Activated CD8-positive, alpha-beta memory T cell treated with anti-CD3 and anti-CD28 coated beads for 4 hours (primary cell): ENCODE results near the gene GABRB1.

Experiments used
- DNase-seq, 2 donors: peaks; one replicate each; pipeline ENCODE4 v3.0.0-alpha.2; 2020; ENCODE audit warnings: low read depth in 2 of 2

The GABRB1 gene

GRCh38 chr4:47213106-47213505 lies 181.7 kb downstream of the GABRB1 start:
- no peak for DNase-seq

GRCh38 chr4:47213539-47213938 lies 182.2 kb downstream of the GABRB1 start:
- DNase-seq = no peak

DNA sequence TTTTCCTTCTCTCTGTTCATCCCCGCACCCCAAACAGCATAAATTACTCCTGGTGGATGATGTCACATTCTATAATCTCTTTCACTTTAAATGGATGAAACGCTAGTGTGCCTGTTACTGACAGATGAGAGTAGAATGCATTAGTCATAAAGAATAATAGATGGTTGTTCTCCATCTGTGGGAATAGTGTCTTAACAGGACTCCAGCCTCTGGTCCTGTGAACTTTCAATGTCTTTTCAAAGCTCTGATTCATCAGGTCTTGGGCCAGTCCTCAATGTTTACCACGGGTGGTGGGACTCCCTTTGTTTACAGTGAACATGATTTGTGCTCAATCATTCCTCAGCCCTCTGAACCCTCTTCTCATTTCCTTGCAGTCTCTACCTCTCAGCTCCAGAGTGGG lies 182.6 kb downstream of the GABRB1 start:
- DNase-seq = no peak

DNA sequence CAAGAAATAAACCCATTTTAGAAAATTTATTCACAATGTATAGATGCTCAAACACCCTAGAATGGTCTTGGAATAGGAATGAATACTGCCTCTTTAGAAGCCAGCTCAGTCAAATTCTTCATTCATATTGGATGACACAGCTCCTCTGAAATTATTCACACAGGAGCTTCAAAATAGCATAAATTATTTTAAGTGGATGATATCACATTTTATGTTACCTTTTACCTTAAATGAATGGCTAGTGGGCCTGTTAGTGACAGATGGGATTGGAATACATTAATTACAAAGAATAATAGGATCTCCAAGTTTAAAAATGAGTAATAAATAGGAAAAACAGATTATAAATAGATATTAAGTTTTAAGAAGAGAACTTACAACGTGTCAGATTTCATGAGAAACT lies 184.4 kb downstream of the GABRB1 start:
- no peak for DNase-seq

- no peak for DNase-seq
Observed at GRCh38 chr4:47217291-47217690, 185.9 kb downstream of the GABRB1 start.

DNA sequence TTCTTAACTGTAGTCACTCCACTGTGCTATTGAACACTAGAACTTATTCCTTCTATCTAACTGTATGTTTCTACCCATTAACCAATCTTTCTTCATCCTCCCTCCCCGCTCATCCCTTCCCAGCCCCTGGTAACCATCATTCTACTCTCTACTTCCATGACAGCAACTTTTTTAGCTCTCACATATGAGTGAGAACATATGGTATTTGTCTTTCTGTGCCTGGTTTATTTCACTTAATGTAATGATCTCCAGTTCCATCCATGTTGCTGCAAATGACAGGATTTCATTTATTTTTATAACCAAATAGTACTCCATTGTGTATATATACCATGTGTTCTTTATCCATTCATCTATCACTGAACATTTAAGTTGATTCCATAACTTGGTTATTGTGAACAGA lies 186.5 kb downstream of the GABRB1 start:
- DNase-seq = no peak

- DNase-seq = no peak
Observed at GRCh38 chr4:47218631-47219030, 187.3 kb downstream of the GABRB1 start.

- DNase-seq = no peak
Observed at GRCh38 chr4:47219586-47219985, 188.2 kb downstream of the GABRB1 start.

GRCh38 chr4:47221721-47222120 lies 190.4 kb downstream of the GABRB1 start:
- no peak for DNase-seq

- DNase-seq = no peak
Observed at GRCh38 chr4:47222276-47222675, 190.9 kb downstream of the GABRB1 start.

GRCh38 chr4:47224361-47224760 lies 193.0 kb downstream of the GABRB1 start:
- DNase-seq = no peak

- DNase-seq = no peak
Observed at GRCh38 chr4:47235721-47236120, 204.4 kb downstream of the GABRB1 start.

- DNase-seq = no peak
Observed at GRCh38 chr4:47238667-47239066, 207.3 kb downstream of the GABRB1 start.

- DNase-seq = no peak
Observed at GRCh38 chr4:47239649-47240048, 208.3 kb downstream of the GABRB1 start.

- DNase-seq = no peak
Observed at GRCh38 chr4:47251348-47252135, 220.2 kb downstream of the GABRB1 start.

- DNase-seq = no peak
Observed at GRCh38 chr4:47263721-47264120, 232.4 kb downstream of the GABRB1 start.

DNA sequence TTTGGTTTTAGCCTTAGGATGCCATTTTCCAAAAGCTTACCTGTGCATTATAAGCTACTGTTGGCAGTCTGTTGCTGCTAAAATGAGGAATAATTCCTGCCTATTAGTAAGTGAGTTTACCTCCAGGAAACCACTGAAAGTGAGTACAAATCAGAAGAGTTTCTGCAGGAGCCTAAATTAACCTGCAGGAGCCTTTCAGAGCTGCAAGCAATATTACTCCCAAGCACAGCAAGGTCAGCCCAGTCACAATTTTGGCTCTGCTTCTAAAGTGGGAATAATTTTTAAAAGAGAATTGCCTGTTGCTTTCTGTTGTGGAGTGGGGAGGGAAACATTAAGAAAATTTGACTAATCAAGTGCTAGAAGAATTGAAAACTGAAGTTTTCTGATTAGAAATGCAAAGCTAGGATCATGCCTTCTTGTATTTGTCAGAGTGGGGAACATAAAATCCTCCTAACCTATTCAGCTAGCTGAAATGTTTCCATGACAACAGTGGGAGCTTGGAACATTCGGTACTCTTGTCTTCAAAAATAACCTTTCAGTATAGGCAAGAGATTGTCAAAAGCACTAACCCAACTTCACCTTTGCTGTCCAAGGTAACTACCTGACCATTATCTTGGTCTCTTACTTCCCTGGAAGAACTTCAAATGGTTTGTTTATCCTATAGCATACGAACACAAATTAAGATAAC lies 239.0 kb downstream of the GABRB1 start:
- DNase-seq = no peak

DNA sequence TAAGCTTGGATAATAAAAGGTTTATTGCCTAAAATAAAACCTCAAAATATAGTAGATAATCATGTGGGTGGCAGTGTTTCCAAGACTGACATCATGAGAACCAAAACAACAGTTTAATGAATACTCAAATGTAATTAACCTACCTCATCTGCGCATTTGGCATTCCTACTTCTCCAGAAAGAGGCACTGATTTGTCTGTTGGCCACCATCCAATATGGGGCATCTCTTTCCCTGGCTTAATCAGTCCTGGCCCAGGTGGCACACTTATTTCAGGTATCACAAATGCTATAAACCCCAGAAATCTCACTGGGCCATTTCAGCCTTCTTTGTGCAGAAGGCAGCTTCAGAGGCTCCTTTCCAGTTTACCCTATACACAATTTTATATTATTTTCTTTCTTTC lies 239.9 kb downstream of the GABRB1 start:
- no peak for DNase-seq

GRCh38 chr4:47274901-47275300 lies 243.5 kb downstream of the GABRB1 start:
- no peak for DNase-seq

DNA sequence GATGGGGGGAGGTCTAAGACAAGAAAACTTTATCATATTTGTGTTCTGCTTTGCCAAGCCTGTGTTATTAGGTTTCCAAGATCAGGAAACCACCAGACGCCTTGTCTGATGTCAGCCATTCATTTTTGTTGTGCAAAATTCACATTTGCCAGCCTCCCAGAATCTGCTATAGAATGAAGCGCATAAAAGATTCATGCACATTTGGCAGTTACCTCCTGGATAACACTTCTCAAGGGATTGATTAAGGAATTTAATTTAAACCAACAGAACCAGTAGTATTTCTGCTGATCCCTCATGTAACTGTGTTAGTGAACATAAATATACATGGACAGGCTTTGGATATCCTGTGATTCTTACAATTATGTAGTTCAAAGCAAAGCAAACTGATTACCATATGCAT lies 244.2 kb downstream of the GABRB1 start:
- DNase-seq = no peak

DNA sequence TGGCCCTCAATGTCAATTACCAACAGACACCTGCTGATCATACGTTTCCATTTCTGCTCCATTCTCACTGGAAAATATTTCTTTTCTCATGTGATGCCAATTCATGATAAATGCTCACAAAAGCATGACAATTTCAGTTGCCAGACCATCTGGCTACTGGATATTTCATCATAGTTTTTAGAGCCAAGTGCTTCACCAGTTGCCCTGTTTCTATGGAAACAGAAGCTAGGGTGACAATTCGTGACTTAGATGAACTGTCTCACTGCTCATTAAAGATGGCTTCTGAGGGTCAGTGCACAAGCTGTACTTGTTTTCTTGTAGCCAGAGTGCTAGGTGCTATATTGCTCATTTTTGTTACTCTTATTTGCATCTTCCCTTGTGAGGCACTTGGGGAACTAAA lies 247.3 kb downstream of the GABRB1 start:
- no peak for DNase-seq

DNA sequence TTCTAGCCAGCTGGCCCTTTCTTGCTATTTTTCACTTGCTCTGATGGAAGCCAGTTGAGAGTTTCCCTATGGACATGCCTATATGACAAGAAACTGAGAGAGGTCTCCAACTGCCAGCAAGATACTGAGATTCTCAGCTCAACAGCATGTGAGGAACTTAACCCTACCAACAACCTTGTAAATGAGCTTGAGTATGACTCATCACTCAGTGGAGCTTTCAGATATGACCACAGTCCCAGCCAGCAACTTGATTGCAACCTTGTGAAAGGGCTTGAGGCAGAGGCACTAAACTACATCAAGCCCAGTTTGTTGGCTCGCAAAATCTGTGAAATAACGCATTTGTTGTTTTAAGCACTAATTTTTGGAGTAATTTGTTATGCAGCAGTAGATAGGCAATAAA lies 256.4 kb downstream of the GABRB1 start:
- no peak for DNase-seq

GRCh38 chr4:47289805-47290204 lies 258.4 kb downstream of the GABRB1 start:
- DNase-seq = no peak
